ENCODE data around the gene TMUB1. TPM values are rescaled to one million over a fixed set of nuclear protein-coding genes. Genes with fewer than 3 reads are reported as not detected.

Gene TMUB1
- total RNA-seq, 1 experiment from 2014 or later = 45.4 TPM

GRCh38 chr7:151089893-151090730 lies 6.8 kb upstream of the TMUB1 start:
- H3K27ac Mint-ChIP-seq = no peak overlapping the region
- Histone ChIP-seq H3K4me1 (ENCODE audit: insufficient read depth, low read length) (peaks cover 2% of the 10 kb centered on the region; the same call in 1 of the 2 replicates), H4K5ac (ENCODE audit: insufficient read length, low read depth, low read length) (no peak overlapping the region), H3K27me3 (ENCODE audit: insufficient read depth, low read length) (no peaks in the 10 kb centered on the region; the same call in 1 of the 2 replicates), H3K79me2 (ENCODE audit: insufficient read depth, low read length) (peaks cover 23% of the 10 kb centered on the region), H3K79me1 (ENCODE audit: insufficient read depth, low read depth, low read length, poor library complexity, severe bottlenecking) (peaks cover 4% of the 10 kb centered on the region), H3K4me2 (ENCODE audit: insufficient read depth, insufficient read length, low read length) (no peak overlapping the region), H3K23ac (ENCODE audit: insufficient read length, low read depth, low read length) (no peak overlapping the region), H3K9me3 (ENCODE audit: control insufficient read depth, low read depth, low read length) (no peaks in the 10 kb centered on the region), H3K18ac (ENCODE audit: insufficient read length, low read depth, low read length) (no peak overlapping the region), H2AFZ (ENCODE audit: low read length) (no peak overlapping the region), H2BK5ac (ENCODE audit: insufficient read length, low read length) (no peak overlapping the region), H3K9ac (ENCODE audit: extremely low read depth, insufficient read length, low read length) (no peak overlapping the region), H2BK12ac (ENCODE audit: insufficient read length, low read depth, low read length) (no peak overlapping the region), H3K56ac (ENCODE audit: insufficient read length, low read depth, low read length) (no peak overlapping the region), H2AK5ac (ENCODE audit: insufficient read length, low read length) (no peak overlapping the region), H3T11ph (ENCODE audit: low read length) (no peak overlapping the region), H3K27ac (ENCODE audit: insufficient read length, low read depth, low read length) (no peak overlapping the region), H4K8ac (replicated peaks; ENCODE audit: insufficient read length, low read depth, low read length) (no peak overlapping the region), H3K14ac (ENCODE audit: insufficient read depth, low read length) (no peak overlapping the region), H2BK15ac (ENCODE audit: low read depth, low read length) (no peak overlapping the region), H4K91ac (ENCODE audit: insufficient read length, low read depth, low read length) (no peak overlapping the region), H2BK120ac (ENCODE audit: low read depth, low read length, poor library complexity, severe bottlenecking) (no peak overlapping the region), H2BK20ac (ENCODE audit: low read depth, low read length, poor library complexity, severe bottlenecking) (no peak overlapping the region), H3K4ac (ENCODE audit: low read depth, low read length) (no peak overlapping the region), H4K20me1 (ENCODE audit: control insufficient read depth, insufficient read depth, insufficient read length) (no peaks in the 10 kb centered on the region), H3K23me2 (ENCODE audit: insufficient read length, low read depth, low read length, poor library complexity, severe bottlenecking) (peaks cover 13% of the 10 kb centered on the region)
- WGBS (ENCODE audit: extremely low coverage, insufficient read length, low lambda C conversion rate) = no CpG with 5 or more reads among the region's 22 CpGs
- H3K27me3 Mint-ChIP-seq (ENCODE audit: low read depth) = peaks cover 7% of the 10 kb centered on the region
- peaks cover 39 to 43% of the 10 kb centered on the region in 2 experiments for H3K4me1 Mint-ChIP-seq
- DNase-seq = no peak
- TF ChIP-seq CTCF (conservative IDR thresholded peaks at IDR 0.05) = no peak
- H3K4me3 Mint-ChIP-seq = peak overlapping the region in 1 of 2 experiments; percentile 93; a peak in 2 of 5 replicates
- peaks cover 0 to 22% (median 3%) of the 10 kb centered on the region in 3 experiments; a peak in 5 of 7 replicates for H3K36me3 Mint-ChIP-seq (ENCODE audit: insufficient read depth in 1 of 3, low read depth in 3 of 3)
- no peaks in the 10 kb centered on the region for H3K9me3 Mint-ChIP-seq

Data from H9 (cell line).